ENCODE data around the gene NDUFA13.

NDUFA13 gene

DNA sequence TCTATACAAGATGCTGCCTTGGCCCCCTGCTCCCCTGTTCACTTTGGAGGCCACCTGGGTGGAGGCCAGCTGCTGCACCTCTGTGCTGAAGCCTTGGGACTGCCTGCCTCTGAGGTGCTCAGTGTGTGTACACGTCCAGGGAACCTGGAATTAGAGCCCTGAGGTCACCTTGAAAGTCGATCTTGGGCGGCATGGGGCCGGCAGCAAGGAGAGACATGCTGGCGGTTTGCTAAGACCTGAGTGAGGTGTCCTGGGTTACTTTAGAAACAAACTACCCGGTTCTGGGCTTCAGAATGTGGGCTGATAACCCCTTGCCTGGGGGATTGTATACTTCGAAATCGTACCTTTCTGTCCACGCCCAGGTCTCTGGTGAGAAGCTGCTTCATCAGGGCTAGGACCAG lies 26.2 kb upstream of the NDUFA13 start:
- no peak for DNase-seq

DNA sequence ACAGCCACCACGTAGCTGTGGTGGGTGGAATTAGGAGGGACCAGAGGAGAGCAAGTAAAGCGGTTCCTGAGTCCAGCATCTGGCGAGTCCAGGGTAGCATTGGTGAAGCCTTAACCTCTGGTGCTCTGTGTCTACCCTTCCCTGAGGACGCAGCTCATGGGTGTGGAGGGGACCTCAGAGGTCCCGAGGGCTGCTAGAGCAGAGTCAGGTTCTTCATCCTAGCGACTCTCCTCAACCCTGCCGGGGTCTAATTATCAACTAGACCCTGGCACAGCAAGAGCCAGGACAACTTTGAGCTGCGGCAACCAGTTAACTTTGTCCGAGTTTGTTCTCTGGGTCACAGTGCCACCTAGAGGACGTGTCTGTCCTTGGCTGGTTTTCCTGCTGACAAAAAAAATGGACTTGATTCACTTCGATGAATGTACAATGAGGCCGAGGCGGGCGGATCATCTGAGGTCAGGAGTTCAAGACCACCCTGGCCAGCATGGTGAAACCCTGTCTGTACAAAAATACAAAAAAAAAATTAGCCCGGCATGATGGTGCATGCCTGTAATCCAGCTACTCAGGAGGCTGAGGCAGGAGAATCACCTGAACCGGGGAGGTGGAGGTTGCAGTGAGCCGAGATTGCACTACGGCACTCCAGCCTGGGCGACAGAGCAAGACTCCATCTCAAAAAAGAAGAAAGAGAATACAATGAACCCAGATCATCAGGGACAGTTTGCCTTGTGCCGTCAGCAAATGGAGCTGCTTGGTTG lies 25.6 kb upstream of the NDUFA13 start:
- peak; percentile 78 for DNase-seq

DNA sequence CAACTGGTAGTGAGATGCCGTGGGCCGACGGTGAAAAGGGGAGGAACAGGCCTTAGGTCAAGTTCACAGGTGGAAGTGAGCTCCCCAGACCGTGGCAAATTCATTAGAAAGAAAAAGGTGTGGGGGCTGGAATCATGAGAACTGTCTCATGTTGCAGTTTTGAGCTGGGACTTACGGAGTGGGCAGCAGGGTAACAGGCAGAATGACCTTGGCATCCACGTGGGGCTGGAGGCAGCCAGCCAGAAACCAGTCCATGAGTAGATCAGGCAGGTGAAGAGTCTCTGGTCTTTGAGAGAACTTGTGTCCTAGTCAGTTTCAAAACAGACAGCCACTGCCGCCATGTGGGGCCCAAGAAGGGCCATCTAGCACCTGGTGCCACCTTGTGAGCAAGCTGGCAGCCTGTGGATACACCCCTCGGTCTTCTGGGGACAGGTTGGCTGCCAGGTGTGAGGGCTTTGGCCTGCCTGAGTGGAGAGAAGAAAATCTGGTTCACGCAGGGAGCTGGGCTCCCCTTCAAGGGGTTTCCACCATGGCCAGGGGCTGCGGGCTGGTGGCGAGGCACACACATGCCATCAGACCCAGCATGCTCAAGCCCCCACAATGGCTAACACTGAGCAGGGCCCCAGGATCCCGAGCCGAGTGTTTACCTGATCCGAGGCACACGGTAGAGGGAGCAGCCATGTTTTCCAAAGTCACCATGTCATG lies 24.6 kb upstream of the NDUFA13 start:
- DNase-seq: no peak

DNA sequence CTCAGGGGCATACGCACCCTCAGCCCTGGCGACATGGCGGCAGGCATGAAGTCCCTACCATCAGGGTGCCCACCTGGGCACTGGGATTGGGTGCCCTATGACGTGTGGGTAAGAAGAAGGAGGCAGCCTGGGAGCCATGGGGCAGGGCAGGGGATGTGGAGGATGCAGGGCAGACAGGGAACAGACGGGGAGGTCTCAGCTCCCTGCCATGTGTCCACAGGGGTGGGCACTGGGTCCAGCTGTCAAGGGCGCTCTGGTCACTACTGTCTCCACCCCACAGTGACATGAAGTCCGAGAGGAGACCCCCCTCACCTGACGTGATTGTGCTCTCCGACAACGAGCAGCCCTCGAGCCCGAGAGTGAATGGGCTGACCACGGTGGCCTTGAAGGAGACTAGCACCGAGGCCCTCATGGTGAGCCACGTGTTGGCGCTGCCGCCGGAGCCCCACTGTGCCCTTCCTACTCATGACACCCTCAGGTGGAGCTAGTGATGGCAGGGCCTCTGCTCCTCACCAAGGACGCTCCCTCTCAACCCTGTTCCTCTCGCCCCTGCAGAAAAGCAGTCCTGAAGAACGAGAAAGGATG lies 23.9 kb upstream of the NDUFA13 start:
- DNase-seq: no peak

DNA sequence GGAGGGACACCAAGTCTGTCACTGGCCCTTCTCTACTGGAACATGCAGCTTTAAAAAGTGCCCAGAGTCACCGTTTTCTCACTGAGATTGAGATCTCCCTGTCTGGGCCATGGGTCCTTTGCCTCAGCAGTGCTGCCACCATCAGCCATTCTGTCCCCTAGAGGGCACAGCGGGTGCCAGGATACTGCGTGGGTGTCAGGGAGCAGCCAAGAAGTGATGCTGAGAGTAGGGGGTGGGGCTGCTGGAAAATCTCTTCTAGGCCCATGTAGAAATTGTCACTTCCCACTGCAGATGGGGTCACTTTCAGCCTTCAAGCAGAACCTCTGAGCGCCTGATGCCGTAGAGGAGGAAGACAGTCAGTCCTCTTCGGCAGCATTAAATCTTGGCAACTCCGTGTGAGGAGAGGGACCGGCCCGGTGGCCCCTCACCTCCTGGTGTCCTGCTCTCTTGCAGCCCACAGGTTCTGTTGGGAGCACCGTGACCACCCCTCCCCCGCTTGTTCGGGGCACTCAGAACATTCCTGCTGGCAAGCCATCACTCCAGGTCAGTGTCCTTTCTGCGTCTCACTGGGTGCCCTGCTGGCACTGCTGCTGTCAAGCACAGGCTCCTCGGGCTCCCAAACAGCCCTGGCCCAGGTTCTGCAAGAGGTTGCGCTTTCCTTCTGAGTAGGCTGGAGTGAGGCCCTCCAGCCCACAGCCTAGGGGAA lies 22.0 kb upstream of the NDUFA13 start:
- no peak for DNase-seq

DNA sequence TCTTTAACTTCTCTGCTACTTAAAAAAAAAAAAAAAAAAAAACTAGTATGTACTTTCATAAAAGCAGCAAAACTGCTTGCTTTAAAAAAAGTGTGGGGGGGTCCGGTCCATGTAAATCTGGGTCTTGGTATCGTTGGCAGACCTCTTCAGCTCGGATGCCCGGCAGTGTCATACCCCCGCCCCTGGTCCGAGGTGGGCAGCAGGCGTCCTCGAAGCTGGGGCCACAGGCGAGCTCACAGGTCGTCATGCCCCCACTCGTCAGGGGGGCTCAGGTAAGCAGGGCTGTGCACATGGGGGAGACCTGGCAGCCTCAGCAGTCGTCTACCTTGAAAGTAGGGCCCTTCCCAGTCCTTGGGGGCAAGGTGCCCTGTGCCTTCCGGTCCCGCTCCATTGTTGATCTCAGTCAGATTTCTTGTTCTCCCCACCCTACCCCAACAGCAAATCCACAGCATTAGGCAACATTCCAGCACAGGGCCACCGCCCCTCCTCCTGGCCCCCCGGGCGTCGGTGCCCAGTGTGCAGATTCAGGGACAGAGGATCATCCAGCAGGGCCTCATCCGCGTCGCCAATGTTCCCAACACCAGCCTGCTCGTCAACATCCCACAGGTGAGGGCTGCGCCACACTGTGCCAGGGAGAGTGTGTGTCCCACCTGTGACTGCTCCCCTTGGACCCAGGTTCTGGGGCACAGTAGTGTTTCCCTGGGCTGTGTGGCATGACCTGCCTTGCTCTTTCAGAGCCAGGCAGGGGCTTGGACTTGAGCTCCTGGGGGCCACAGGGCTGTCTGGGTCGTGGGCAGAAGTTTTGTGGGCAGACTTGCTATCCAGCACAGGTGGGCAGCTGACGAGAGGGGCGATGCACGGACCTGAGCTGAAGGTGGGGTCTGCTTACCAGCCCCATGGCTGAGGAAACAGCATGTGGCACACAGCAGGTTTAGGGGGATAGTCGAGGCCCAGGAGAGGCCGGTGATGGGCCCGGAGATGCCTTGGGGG lies 20.1 kb upstream of the NDUFA13 start:
- no peak for DNase-seq

DNA sequence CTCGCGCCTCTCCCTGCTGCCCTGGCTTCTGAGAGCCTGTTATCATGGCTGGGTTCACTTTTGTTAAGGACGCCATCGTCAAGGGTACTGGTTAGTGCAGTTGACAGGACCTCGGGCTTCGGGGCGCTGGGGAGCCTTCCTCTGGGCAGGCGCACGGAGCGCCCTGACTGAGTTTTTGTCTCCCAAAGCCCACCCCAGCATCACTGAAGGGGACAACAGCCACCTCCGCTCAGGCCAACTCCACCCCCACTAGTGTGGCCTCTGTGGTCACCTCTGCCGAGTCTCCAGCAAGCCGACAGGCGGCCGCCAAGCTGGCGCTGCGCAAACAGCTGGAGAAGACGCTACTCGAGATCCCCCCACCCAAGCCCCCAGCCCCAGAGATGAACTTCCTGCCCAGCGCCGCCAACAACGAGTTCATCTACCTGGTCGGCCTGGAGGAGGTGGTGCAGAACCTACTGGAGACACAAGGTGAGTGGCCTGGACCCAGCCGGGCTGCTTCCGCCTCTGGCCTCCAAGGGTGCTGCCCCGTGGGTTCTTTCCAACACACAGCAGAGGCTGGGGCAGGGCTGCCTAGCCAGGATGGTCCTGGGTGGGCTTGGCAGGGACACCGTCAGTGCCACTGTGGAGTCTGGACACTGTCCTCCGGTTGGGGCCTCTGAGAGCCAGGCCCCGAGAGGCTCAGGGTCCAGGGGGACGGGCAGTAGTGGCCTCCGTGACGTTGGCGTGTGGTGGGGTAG lies 17.6 kb upstream of the NDUFA13 start:
- no peak for DNase-seq

DNA sequence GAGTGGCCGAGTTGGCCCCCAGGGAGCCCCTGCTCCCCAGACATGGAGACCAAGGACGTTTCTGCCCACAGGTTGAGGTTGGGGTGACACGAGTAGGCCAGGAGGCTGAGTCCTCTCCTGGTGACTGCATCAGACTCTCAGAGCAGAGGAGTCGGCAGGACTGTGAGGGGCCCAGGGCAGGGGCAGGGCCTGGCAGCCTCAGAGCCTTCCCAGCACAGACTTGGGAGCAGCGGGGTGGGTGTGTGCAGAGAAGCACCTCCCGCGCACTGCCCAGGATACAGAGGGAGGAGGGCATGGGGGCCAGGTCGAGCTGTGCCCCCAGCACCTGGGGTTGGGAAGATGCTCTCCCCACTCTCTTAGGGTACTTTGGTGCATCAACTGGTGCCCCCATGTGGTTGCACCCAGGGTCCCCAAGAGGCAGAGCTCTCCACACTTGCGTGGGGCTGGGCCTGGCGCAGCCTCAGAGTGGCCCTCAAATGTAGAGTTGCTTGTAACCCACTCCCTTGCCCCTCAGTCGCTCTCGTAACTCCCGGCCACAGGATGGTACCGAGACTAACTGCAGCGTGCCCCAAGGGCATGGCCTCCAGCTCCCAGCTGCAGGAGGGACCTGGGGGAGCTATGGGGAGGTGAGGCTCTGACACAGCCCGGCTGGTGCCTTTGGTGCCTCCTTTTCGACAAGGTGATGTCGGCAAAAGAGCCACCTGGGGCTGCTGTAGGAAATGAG lies 16.6 kb upstream of the NDUFA13 start:
- no peak for DNase-seq

DNA sequence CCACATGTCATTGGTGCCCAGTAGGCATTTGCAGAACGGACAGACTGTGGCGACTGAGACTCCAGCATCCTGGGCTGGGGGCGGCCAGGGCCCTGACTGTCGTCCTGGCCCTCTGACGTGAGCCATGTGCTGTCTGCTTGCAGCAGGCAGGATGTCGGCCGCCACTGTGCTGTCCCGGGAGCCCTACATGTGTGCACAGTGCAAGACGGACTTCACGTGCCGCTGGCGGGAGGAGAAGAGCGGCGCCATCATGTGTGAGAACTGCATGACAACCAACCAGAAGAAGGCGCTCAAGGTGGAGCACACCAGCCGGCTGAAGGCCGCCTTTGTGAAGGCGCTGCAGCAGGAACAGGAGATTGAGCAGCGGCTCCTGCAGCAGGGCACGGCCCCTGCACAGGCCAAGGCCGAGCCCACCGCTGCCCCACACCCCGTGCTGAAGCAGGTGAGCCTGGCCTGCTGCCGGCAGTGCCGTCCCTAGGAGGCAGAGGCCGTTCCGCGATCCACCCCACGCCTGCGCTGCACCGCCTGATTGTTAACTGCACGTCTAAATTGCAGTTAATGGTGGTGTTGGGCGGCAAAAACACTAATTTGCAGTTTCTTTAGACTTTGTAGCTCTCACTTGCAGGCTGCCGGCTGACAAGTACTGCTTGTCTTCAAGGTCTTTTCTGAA lies 14.9 kb upstream of the NDUFA13 start:
- DNase-seq: no peak

DNA sequence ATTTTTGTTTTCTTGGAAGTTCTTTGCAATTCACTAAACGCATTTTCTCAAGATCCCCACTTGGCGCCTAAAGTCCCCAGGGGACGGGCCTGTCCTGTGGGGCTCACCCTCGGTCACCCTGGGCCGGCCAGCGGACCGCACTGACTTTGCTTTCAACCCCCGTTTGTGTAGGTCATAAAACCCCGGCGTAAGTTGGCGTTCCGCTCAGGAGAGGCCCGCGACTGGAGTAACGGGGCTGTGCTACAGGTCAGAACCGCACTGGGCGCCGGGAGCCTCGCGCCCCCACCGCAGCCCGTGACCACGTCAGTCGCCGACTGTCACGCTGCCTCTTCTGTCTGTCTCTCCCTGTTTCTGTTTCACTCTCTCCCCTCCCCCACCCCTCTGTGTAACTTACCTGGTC lies 14.2 kb upstream of the NDUFA13 start:
- no peak for DNase-seq

DNA sequence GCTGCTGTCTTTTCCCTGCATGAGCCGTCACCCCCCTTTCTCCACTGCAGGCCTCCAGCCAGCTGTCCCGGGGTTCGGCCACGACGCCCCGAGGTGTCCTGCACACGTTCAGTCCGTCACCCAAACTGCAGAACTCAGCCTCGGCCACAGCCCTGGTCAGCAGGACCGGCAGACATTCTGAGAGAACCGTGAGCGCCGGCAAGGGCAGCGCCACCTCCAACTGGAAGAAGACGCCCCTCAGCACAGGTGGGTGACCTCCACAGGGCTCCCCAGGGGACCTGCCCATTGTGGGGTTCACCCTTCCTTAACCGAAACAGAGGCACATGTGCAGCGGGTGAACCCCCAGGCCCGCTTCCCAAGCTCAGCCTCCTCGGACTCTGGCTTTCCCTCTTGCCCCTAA lies 13.7 kb upstream of the NDUFA13 start:
- DNase-seq: no peak

DNA sequence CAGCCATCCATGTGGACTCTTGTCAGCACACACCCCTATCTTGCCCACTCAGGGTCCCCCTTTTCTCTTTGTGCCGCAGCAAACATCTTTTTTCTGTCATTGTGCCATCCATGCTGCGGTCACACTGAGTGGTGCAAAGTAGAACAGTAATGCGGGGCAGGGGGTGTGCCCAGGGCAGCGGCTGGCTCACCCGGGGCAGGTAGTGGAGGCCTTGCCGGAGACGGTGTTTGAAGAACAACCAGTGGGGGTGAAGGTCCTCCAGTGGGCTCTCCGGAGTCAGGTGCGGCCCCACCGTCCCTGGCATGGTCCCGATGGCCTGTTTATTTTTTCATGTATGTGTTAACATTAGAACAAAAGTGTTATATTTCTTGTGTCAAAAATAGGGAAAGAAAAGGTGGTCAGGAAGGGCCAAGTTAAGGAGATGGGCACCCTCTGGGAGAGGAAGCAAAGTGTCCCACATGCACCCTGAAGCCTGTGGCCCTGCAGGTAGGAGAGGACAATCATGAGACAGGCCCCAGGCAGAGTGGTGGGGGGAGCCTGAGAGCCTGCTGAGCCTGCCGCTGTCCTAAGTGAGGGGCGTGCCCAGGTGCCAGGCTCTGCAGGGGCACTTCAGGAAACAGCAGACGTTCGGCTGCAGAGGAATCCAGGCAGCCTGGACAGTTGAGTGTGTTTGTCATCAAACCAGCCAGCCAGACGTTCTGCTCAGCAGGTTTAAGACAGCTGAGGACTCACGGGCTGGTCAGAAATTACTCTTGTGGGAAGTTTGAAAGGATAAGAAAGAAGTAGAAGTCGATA lies 13.0 kb upstream of the NDUFA13 start:
- DNase-seq: no peak

DNA sequence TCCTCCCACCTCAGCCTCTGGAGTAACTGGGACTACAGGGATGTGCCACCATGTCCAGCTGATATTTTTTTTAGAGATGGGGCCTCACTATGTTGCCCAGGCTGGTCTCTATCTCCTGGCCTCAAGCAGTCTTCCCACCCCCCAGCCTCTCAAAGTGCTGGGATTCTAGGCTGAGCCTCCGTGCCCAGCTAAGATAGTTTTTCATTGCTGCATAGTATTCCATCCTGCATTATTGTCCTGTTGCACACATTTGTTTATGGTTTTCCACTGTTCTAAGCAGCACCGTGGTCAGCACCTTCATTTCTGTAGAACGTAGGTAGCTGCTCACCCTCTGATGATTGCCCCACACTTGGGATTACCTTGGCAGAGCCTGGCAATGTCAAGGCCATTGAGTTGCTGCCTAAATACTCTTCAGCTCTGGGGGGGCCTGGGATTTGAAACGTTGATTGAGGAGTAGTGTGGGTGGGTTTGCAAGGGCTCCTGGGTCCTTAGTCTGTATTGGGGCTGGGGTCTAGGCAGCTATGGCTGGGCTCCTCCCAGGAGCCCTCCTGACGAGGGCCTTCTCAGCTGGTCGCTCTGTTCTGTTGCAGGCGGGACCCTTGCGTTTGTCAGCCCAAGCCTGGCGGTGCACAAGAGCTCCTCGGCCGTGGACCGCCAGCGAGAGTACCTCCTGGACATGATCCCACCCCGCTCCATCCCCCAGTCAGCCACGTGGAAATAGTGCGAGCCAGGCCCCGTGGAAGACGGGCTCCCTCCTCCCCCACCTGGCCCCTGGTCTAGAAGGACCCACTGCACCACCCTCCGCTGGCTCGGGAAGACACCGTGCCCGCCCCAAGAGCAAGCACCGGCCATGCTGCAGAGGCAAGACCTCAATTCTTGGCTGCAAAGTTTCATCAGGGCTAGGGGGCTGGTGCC lies 11.0 kb upstream of the NDUFA13 start:
- DNase-seq: no peak

DNA sequence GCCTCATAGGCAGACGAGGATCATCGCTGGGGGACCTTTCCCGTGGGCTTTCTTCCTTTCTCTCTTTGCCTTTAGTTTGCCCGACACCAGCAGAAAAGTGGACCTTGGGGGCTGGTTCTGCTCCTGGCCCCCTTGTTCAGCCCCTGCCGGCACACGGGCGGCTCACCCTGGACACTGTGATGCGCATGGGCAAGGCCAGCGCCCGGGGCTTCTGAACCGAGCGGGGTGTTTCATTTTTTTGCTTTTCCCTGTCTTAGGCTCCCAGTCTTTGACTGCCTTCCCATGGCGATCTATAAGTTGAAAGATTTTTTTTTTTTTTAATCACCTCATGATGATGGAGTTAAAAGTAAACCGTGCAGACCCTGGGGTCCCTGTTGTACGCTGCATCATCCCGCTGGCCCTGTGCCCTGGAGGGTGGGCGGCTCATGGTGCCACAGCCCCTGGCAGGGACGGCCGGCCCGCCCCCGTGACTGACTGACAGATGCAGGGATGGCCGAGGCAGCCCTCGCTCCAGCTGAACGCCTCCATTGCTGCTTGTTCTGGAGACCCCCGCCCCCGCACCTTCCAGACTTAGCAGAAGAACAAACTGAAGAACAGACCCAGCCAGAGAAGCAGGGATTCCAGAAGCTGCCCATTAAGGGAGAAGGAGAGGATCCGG lies 10.2 kb upstream of the NDUFA13 start:
- DNase-seq: no peak

DNA sequence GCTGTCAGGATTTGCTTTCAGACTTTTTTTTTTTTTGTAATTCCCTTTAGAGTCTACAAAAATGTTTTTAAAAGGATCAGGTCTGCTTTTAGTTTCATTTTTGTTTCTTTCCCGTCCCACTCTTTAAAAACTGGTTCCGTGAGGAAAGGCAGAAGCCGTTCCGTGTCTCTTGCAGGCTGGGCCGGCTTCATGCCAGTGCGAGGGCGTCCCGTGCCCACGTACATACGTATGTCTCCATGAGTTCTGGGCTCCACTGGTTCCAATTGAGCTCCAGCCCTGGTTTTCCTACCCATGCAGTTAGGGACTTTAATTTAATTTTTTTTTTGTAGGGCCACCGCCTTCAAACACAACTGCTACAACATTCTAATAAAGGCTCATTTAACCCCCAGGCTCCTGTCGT lies 9.4 kb upstream of the NDUFA13 start:
- no peak for DNase-seq

DNA sequence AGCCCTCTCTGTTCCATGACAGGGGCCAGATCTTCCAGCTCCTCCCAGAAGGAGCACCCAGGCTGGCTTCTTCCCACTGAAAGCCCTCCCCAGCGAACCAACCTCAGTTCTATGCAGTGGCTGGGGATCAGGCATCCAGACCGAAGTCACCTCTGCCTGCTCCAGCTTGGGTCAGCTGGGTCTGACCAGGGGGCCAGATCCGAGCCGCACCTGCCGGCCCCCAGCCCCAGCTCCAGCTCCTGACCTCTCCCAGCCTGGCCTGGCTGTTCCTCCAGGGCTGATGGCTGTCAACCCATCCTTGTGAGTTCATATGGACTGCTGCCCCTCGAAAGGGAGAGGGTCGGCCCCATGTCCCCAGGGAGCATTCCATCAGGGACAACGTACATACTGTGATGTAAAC lies 8.7 kb upstream of the NDUFA13 start:
- no peak for DNase-seq

DNA sequence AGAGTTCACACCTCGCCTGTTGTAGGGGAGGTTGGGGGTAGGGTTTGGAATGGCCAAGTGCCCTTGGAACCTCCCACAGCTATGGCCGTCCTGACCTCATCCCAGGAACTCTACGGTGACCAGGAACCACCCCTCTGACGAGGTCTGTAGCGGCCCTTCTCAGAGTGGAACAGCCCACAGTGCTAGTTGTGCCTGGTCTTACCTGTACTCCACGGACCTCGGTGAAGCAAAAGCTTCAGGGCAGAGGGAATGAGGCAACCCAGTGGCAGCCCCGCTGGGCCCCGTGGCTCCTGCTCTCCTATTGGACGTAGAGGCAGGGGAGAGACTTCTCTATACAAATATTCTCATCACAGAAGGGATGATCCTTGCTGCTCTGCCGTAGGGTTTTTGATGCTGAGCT lies 7.8 kb upstream of the NDUFA13 start:
- no peak for DNase-seq

DNA sequence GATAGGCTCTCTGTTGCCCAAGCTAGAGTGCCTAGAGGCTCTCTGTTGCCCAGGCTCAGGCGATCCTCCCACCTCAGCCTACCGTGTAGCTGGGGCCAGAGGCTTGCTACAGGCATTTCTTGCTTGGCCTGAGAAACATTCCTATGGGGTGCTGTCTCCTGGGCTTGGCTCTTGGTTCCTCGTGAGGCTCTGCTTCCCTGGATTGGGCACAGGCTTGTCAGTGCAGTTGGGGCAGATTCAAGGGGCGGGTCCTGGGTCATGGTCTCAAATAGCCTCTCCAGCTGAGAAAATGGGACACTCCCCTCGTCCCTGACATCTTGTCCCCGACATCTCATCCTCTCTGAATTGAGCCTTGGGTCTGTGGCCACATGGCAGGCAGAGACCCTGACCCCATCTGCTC lies 5.6 kb upstream of the NDUFA13 start:
- no peak for DNase-seq

Measured in RPMI8226 (cell line).